Esophagus muscularis mucosa (tissue), 3 donors: Measurements from ENCODE around the gene GPBAR1.

Experiments used
- CTCF ChIP-seq, 3 experiments: fragments of 200-600 bp in 2 of 3; fragments of 450-650 bp in 1 of 3; sonication (generic) in 2 of 3; IDR thresholded peaks; one replicate each; pipeline ENCODE4 v1.5.1; 2017 to 2019; ENCODE audit warnings: antibody characterized with exemption in 3 of 3, mild to moderate bottlenecking in 2 of 3, moderate library complexity in 1 of 3
- POLR2AphosphoS5 ChIP-seq, 2 donors: sonication (generic); formaldehyde crosslinking; IDR thresholded peaks; one replicate each; pipeline ENCODE4 v1.6.1; 2017; ENCODE audit warnings: antibody characterized with exemption in 2 of 2

DNA sequence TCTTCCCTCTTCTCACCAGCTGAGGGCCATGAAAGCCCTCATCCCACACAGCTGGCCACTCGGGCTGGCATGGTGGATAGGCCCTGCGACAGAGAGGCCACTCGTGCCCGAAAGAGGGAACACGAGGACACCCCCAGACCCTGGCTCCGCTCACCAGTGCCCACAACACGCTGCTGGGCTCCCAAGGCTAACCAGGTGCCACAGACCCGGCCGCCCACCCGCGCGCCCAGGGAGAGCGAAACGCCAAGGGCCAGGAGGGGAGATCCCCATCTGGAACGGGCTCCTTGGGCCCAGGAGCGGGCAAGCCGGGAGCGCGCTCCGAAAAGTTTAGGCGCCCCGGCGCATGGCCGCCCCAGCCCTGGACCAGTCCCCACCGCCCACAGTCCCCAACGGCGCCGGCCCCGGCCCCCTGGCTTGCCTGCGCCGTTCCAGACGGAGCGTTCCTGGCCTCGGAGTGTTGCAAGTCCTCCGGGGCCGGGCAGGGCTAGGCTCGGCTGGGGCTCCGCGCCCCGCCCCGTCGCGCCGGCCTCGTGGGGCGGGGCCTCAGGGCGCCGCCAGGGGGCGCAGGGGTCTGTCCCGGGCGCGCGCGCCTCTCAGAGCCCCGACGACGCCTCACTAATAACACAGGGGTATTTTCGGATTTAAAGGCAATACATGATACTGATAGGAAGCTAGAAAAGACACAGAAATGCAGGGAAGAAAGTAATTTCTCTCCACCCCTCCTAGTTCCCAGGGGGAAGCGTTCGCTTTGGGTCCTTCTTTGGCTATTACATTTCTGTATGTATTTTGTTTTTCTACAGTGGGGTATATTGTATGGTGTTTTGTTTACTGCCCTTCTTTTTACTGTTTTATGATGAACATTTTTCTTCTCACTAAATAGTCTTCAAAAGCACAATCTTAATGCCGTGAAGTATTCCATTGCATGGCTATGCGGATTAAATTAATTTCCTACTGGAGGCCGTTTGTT lies 31.5 kb downstream of the GPBAR1 start, which contains the start of gene TMBIM1:
- TF ChIP-seq CTCF (IDR thresholded peaks at IDR 0.05): peak; percentile 95 to 98 (median 95)
- TF ChIP-seq POLR2AphosphoS5 (IDR thresholded peaks at IDR 0.05): peak; percentile 84 to 94
